Dermis blood vessel endothelial cell (primary cell): ENCODE measurements around the gene FRYL. TPM values are rescaled to one million over a fixed set of nuclear protein-coding genes. Genes with fewer than 3 reads are reported as not detected.

Experiments
- DNase-seq: peaks from one replicate; pipeline ENCODE4 v3.0.0; 2010
- total RNA-seq: library from RNA; depleted of rRNA; stranded (reverse); fragments of >200 nt; gene quantifications from 2 replicates; pipeline ENCODE4 v1.2.3, GENCODE V29; 2014

FRYL gene
- total RNA-seq, 1 donor from 2014 or later, result 145 TPM

- DNase-seq, result no peak
Observed at GRCh38 chr4:48602763-48603162, 177.3 kb downstream of the FRYL start.

GRCh38 chr4:48602222-48602621, 177.9 kb downstream of the FRYL start:
- DNase-seq, result no peak

- DNase-seq, result peak; percentile 67
Observed at GRCh38 chr4:48596336-48596735, 183.7 kb downstream of the FRYL start.

GRCh38 chr4:48594180-48594579, 185.9 kb downstream of the FRYL start:
- peak; percentile 92 for DNase-seq

GRCh38 chr4:48591372-48591771, 188.7 kb downstream of the FRYL start:
- DNase-seq, result no peak

- DNase-seq, result no peak
Observed at GRCh38 chr4:48590884-48591283, 189.2 kb downstream of the FRYL start.

GRCh38 chr4:48589098-48589445, 191.0 kb downstream of the FRYL start:
- peak; percentile 29 for DNase-seq

- no peak for DNase-seq
Observed at GRCh38 chr4:48588230-48589097, 191.6 kb downstream of the FRYL start.

GRCh38 chr4:48585401-48585800, 194.7 kb downstream of the FRYL start:
- DNase-seq, result no peak

GRCh38 chr4:48578132-48578968, 201.7 kb downstream of the FRYL start:
- peak; percentile 87 for DNase-seq

- no peak for DNase-seq
Observed at GRCh38 chr4:48575964-48576363, 204.1 kb downstream of the FRYL start.

- DNase-seq, result no peak
Observed at GRCh38 chr4:48571471-48571870, 208.6 kb downstream of the FRYL start.

- no peak for DNase-seq
Observed at GRCh38 chr4:48570646-48571220, 209.3 kb downstream of the FRYL start.

- DNase-seq, result peak; percentile 21
Observed at GRCh38 chr4:48566034-48566384, 214.1 kb downstream of the FRYL start.

- DNase-seq, result no peak
Observed at GRCh38 chr4:48565362-48566033, 214.6 kb downstream of the FRYL start.

- no peak for DNase-seq
Observed at GRCh38 chr4:48564151-48564550, 215.9 kb downstream of the FRYL start.

- DNase-seq, result no peak
Observed at GRCh38 chr4:48558819-48559218, 221.3 kb downstream of the FRYL start.

- DNase-seq, result no peak
Observed at GRCh38 chr4:48558026-48558425, 222.1 kb downstream of the FRYL start.

GRCh38 chr4:48557478-48557877, 222.6 kb downstream of the FRYL start:
- DNase-seq, result peak; percentile 28

- no peak for DNase-seq
Observed at GRCh38 chr4:48556268-48556667, 223.8 kb downstream of the FRYL start.

GRCh38 chr4:48554606-48555005, 225.5 kb downstream of the FRYL start:
- DNase-seq, result no peak

GRCh38 chr4:48553720-48554119, 226.4 kb downstream of the FRYL start:
- no peak for DNase-seq

- peak; percentile 66 for DNase-seq
Observed at GRCh38 chr4:48546336-48546735, 233.7 kb downstream of the FRYL start.
